Activated CD8-positive, alpha-beta memory T cell treated with anti-CD3 and anti-CD28 coated beads for 4 hours (primary cell): ENCODE results near the gene LRRC52.

ENCODE experiments used
- DNase-seq, 2 donors: peaks; one replicate each; pipeline ENCODE4 v3.0.0-alpha.2; 2020; ENCODE audit warnings: low read depth in 2 of 2

LRRC52 gene

GRCh38 chr1:165543532-165544438 is at the start of gene LRRC52:
Gene LRRC52, plus strand, starts transcription at chr1:165544000. Its CDS starts 297 bp downstream, at chr1:165544297.
- no peak for DNase-seq

GRCh38 chr1:165494949-165495857 is 48.6 kb upstream of the LRRC52 start:
- no peak for DNase-seq

DNA sequence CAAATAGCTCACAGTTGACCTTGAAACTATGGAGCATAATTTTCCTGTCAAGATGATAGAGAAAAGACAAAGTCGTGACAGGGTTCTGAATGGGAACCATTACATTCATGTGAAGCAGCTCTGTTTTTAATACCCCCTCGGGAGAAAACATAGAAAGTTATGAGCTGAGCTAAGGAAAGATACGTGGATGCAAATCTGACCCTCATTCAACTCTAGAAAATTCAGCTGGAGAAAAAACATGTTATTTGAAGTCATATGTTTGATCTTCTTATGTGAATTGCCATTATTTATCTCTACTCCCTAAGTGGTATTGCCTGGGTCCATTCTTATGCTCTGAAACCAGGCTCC is 48.0 kb upstream of the LRRC52 start:
- no peak for DNase-seq

DNA sequence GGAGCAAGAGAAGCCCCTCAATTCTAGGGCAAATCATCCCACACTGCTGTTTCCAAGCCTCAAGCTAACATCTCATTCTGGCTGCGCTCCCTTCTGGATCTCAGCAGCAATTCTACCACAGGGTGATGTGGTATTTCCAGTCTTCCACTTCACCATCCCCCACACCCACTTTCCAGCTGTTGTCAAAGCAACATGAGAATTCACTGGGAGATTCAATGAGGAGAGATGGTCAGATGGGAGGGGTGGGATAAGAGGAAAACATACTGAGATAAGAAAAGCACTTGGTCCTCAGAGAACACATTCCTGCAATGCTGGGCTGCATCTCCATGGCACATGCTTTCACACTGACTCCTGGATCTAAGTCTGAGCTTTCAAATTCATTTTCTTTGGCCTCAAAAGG is 47.3 kb upstream of the LRRC52 start:
- DNase-seq: no peak

- no peak for DNase-seq
These were observed 46.5 kb upstream of the LRRC52 start for GRCh38 chr1:165497069-165498013.

DNA sequence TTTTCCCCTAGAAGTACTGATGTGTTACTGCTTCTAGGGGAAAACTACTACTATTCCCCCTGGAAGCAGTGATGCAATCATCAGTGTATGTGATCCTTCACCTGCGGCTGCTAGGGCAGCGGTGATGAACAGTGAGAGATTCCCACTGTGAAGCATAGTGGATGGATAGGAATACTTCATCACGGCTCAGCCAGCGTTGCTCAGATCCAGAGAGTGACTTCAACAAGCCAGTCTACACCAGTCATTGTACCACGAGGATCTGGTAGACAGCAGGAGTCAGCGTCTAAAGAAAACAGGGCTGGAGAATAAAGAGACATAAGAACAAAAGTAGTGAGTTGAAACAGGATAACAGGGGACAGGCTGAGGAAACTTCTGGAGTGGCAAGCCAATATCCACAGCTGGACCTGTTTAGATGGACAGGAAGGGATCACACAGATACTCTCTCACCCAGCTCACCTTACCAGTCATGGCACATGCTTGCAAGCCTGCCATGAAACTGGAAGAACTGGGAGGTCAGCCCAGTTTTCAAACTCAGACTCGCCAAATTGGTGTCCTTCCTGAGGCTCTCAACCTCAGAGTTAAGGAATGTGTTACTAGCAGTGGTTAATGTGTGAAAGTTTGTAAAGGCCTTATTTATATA is 42.4 kb upstream of the LRRC52 start:
- DNase-seq: no peak

DNA sequence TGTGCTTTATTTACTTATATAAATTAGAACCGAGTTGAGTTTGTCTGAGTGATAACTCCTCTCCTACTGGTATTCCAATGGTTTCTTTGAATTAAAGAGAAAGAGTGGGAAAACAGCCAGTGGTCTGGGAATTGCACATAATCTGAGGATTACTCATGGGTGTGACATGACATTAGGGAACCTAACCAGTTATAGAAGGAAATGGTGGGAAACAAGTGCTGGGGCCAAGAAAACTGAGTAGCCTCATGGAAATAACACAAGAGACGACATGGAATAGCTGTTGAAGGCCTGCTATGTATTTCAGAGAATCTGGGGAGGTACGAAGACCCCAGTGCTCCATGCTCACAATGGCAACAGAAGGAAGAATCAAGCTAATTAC is 41.8 kb upstream of the LRRC52 start:
- DNase-seq: no peak

DNA sequence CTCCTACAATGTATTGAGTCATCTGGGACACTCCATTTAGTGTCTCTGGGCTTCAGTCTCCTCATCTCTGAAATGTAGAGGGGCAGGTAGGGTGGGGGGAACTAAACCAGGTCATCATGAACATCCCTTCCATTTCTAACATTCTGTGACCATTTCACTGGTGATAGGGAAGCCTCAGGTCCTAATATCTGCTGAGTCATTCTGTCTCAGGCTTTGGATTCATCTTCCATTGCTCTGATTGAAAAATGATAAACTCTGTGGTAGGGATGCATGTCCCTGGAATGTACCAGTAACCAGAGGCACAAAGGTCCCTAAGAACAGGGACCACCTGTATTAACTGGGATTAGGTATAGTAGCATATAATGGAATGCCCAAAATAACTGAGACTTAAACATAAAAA is 36.2 kb upstream of the LRRC52 start:
- DNase-seq: no peak

DNA sequence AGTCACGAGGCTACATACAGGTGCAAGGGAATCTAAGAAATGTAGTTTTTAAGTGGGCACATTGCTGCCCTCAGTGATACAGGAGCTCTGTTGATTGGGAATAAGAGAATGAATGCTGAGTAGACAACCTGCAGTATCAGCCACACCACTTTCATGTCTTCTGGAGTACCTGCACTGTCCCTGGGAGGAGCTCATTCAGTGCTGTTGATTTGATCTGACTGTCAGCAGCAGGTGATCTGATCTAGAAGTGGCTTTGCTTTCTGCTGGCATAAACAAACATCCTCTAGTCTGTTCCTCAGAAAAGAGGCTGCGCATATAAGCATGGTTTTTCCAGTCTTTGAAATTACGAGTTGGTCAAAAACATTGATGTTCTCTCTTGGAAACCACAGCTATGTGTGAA is 35.5 kb upstream of the LRRC52 start:
- no peak for DNase-seq

DNA sequence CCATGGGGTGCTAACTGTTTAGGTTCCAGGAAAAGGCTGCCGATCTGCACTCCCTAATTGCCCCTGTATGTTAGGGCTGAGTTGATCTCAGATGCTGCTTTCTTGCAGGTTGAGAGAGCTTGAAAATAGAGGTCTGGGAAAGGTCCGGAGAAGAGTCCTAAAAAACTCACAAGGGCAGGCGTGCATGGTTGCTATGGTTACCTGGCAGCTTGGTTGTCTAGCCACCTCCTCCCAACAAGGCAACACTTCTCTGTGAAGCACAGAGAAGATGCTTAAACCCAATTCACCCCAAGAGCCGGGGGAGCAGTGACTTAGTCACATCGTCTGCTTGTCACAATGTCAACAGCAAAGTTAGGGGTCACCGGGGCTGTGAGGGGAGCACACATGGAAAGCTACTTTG is 31.0 kb upstream of the LRRC52 start:
- no peak for DNase-seq

GRCh38 chr1:165516469-165516868 is 27.3 kb upstream of the LRRC52 start:
- no peak for DNase-seq

DNA sequence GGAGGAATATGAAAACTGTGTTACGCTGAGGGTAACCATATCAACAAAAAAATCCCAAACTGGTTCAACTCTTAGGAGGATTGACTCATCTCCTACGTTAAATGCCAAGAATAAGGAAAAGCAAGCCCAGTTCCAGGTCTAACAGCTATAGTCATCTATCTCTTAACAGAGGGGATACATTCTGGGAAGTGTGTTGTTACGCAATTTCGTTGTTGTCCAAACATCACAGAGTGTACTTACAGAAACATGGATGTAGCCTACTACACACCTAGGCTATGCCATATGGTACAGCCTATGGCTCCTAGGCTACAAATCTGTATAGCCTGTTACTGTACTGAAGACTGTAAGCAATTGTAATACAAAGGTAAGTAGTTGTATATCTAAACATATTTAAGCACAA is 23.2 kb upstream of the LRRC52 start:
- no peak for DNase-seq

- no peak for DNase-seq
These were observed 19.0 kb upstream of the LRRC52 start for GRCh38 chr1:165524639-165525285.

DNA sequence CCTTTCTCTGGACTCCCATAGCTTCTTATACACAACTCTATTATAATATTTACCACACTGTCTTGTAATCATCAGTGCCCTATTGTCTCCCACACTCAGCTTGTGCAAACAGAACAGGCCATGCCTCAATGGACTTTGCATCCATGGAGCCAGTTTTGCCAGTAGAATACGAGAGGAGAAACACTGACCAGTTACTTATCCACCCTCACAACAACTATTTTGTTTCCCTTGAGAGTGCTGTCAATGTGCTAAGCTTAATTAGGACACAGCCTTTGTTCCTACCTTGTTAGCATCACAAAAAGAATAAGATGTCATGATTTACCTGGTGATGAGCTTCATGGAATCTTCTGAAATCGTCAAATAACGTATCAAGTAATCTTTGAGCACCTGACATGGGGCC is 18.1 kb upstream of the LRRC52 start:
- DNase-seq: no peak

- no peak for DNase-seq
These were observed 16.4 kb upstream of the LRRC52 start for GRCh38 chr1:165527251-165528007.

DNA sequence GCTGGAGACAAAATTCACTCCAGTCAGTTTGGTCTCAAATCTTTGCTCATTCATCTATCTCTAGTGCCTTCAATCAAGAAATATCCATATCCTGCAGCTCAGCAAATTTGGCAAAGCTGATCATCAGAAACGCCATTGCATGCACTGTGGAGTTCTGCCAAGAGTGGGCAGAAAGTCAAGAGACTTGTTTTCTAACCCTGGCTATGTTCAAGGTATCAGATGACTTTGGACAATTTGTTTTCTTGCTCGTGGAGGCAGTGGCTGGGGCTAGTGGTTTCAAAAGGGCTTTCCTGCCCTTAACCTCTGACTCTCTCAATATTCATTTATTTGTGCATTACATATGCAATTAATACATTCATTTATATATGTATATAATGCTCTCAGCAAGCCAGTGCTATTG is 12.8 kb upstream of the LRRC52 start:
- DNase-seq: no peak

GRCh38 chr1:165532053-165532452 is 11.7 kb upstream of the LRRC52 start:
- no peak for DNase-seq

DNA sequence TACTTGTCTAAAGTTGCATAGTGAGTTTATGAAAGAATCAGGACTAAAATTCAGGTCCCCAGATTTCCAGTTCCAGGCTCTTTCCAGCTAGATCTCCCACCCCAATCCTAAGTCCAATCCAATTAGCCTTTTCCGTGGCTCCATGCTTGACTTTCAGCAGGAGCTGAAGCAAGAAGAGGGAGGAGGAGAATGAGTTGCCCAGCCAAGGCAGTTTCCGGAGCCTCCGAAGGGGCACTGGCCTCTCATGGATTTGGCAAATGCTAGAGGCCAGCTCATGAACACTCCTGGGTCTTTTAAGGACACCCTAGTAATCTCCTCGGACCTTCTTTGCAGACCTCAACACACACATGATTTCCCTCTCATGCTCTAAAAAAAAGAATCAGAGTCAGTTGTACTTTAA is 10.5 kb upstream of the LRRC52 start:
- DNase-seq: no peak

GRCh38 chr1:165536016-165536415 is 7.8 kb upstream of the LRRC52 start:
- no peak for DNase-seq
